ENCODE measurements around the gene GSG1L. TPM values are rescaled to one million over a fixed set of nuclear protein-coding genes. Genes with fewer than 3 reads are reported as not detected.

Gene GSG1L
- total RNA-seq, 4 donors from 2014 or later = not detected

DNA sequence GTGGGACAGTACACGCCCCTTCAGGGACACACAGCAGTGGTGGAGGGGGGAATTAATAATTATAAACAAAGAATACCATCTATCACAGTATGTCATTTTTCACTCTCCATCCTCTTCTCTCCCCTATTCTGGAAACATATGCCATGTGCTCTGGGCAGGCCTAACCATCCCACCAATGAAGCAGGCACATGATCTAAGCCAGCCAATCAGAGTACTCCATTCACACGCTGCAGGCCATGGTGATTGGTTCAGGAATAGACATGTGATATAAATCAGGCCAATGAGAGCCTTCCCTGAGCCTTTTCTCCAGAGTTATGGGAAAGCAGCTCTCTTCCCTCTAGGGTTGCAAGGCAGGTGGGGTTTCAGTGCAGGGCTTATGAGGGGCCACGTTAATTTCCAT, 36.5 kb downstream of the GSG1L start:
- Histone ChIP-seq H3K9me3 (no peaks in the 10 kb centered on the region), H3K4me1 (no peaks in the 10 kb centered on the region), H3K36me3 (no peaks in the 10 kb centered on the region), H3K4me3 (no peak overlapping the region), H3K27ac (no peak overlapping the region), H3K27me3 (no peaks in the 10 kb centered on the region)
- TF ChIP-seq, protein P1, sequence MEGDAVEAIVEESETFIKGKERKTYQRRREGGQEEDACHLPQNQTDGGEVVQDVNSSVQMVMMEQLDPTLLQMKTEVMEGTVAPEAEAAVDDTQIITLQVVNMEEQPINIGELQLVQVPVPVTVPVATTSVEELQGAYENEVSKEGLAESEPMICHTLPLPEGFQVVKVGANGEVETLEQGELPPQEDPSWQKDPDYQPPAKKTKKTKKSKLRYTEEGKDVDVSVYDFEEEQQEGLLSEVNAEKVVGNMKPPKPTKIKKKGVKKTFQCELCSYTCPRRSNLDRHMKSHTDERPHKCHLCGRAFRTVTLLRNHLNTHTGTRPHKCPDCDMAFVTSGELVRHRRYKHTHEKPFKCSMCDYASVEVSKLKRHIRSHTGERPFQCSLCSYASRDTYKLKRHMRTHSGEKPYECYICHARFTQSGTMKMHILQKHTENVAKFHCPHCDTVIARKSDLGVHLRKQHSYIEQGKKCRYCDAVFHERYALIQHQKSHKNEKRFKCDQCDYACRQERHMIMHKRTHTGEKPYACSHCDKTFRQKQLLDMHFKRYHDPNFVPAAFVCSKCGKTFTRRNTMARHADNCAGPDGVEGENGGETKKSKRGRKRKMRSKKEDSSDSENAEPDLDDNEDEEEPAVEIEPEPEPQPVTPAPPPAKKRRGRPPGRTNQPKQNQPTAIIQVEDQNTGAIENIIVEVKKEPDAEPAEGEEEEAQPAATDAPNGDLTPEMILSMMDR (IDR thresholded peaks at IDR 0.05) = no peak
- no peak for TF ChIP-seq POLR2A (IDR thresholded peaks at IDR 0.05)
- no peak for DNase-seq

DNA sequence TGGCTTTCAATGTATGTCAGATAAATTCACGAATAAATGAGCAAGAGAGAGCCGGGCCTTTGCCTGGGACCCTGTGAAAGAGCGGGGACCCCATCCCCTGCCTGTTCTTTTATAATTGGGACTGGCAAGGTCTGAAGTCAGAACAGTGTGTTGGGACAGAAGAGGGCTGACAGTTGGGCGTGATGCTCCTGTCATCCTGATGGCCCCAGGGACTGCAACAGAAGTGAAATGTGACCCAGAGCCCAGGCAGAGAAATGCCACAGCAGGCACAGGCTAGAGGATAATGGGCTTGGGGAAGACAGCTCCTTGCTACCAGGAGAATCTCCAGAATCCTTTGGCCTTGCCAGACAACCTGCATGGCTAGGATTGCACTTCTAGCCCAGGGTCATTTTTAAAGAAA, 37.9 kb downstream of the GSG1L start:
- Histone ChIP-seq H3K27me3 (no peaks in the 10 kb centered on the region), H3K27ac (no peak overlapping the region), H3K9me3 (peaks cover 0 to under 1% (median 0%) of the 10 kb centered on the region in 4 donors), H3K4me3 (no peak overlapping the region), H3K4me1 (no peaks in the 10 kb centered on the region), H3K36me3 (no peaks in the 10 kb centered on the region)
- TF ChIP-seq POLR2A (IDR thresholded peaks at IDR 0.05) = no peak
- TF ChIP-seq, protein P1 (IDR thresholded peaks at IDR 0.05) = no peak
- DNase-seq = no peak

DNA sequence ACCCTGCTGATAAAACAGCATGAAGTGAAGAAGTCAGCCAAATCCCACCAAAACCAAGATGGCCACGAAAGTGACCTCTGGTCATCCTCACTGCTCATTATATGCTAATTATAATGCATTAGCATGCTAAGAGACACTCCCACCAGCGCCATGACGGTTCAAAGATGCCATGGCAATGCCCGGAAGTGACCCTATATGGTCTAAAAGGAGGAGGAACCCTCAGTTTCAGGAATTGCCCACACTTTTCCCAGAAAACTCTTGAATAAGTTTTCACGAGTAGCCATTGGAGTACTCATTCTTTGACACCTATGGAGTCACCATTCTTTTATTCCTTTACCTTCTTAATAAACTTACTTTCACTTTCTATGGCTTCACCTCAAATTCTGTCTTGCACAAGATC, 44.3 kb downstream of the GSG1L start:
- no peak for TF ChIP-seq POLR2A (IDR thresholded peaks at IDR 0.05)
- TF ChIP-seq, protein P1 (IDR thresholded peaks at IDR 0.05) = no peak

DNA sequence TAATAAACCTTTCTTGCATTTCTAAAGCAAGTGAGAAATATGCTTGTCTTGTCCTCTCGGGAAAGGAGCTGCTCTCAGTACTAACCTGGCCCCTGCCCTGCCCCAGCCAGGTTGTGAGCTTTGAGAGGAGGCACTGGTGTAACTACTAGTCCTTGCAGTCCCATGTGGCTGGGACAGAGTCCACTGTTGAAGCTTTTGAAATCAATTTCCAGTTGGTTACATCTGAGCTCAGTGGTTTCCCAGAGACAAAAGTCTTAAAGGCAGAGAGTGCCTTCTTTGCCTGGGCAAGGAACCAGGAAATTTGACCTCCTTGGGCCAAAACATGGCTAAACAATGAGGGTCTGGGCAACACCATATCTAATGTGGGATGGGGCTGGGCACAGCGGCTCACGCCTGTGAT, 48.7 kb downstream of the GSG1L start:
- no peak for DNase-seq
- H3K36me3 ChIP-seq = no peaks in the 10 kb centered on the region
- no peak for TF ChIP-seq POLR2A (IDR thresholded peaks at IDR 0.05)
- TF ChIP-seq, protein P1 (IDR thresholded peaks at IDR 0.05) = no peak

More for the DNA sequence above, 44.3 kb downstream of the GSG1L start:
- no peak overlapping the region for H3K4me3 ChIP-seq
- no peaks in the 10 kb centered on the region for H3K27me3 ChIP-seq
- H3K36me3 ChIP-seq = no peaks in the 10 kb centered on the region
- no peaks in the 10 kb centered on the region for H3K4me1 ChIP-seq
- H3K9me3 ChIP-seq = peaks cover 0 to 3% (median 0%) of the 10 kb centered on the region in 4 donors
- no peak overlapping the region for H3K27ac ChIP-seq
- no peak for DNase-seq

DNA sequence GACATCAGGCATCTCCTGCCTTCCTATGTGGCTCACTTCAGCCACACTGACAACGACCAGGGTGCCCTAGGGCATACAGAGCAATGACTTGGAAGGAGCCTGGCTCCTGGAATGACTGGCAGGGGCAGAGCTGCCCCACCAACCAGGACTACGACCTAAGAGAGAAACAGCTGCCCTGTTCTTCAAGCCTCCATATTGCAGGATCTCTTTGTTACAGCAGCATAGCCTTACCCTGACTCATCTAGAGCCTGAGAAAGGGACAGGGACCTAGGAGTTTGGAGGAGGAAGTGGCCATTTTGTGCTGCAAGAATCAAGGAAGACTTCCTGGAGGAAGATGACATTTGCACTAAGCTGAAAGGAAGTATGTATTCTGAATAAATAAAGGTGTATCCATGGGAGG, 49.6 kb downstream of the GSG1L start:
- H3K36me3 ChIP-seq = no peaks in the 10 kb centered on the region
- no peaks in the 10 kb centered on the region for H3K9me3 ChIP-seq

More for the DNA sequence above, 48.7 kb downstream of the GSG1L start:
- H3K4me1 ChIP-seq = no peaks in the 10 kb centered on the region
- H3K27ac ChIP-seq = no peak overlapping the region
- no peak overlapping the region for H3K4me3 ChIP-seq
- no peaks in the 10 kb centered on the region for H3K9me3 ChIP-seq
- no peaks in the 10 kb centered on the region for H3K27me3 ChIP-seq

More for the DNA sequence above, 49.6 kb downstream of the GSG1L start:
- Histone ChIP-seq H3K27ac (no peak overlapping the region), H3K4me1 (no peaks in the 10 kb centered on the region), H3K27me3 (no peaks in the 10 kb centered on the region), H3K4me3 (no peak overlapping the region)
- TF ChIP-seq POLR2A (IDR thresholded peaks at IDR 0.05) = no peak
- TF ChIP-seq, protein P1 (IDR thresholded peaks at IDR 0.05) = no peak
- DNase-seq = no peak
